ENCODE measurements around the gene TMPRSS9.

The TMPRSS9 gene

GRCh38 chr19:2375353-2376121 lies 15.5 kb downstream of the TMPRSS9 start:
- no peak for TF ChIP-seq CTCF (IDR thresholded peaks at IDR 0.05)
- no peak overlapping the region for H2AFZ ChIP-seq

GRCh38 chr19:2376784-2377519 lies 16.9 kb downstream of the TMPRSS9 start:
- Histone ChIP-seq H3K79me2 (no peaks in the 10 kb centered on the region), H3K9ac (no peak overlapping the region), H3K4me2 (ENCODE audit: low read length) (no peak overlapping the region), H3K4me3 (ENCODE audit: low read depth, low read length) (no peak overlapping the region), H3K27me3 (ENCODE audit: control insufficient read depth, insufficient read depth, low read length) (no peaks in the 10 kb centered on the region), H2AFZ (no peak overlapping the region), H3K36me3 (ENCODE audit: control insufficient read depth, insufficient read depth, low read length) (no peaks in the 10 kb centered on the region), H3K27ac (no peak overlapping the region), H3K4me1 (peaks cover 8% of the 10 kb centered on the region), H3K9me3 (ENCODE audit: control insufficient read depth, low read length) (no peaks in the 10 kb centered on the region)
- no peak for TF ChIP-seq CTCF (IDR thresholded peaks at IDR 0.05)

More at GRCh38 chr19:2375353-2376121, 15.5 kb downstream of the TMPRSS9 start:
- H3K27ac ChIP-seq, result no peak overlapping the region
- no peak overlapping the region for H3K9ac ChIP-seq
- H3K4me3 ChIP-seq (ENCODE audit: low read depth, low read length), result no peak overlapping the region
- no peaks in the 10 kb centered on the region for H3K27me3 ChIP-seq (ENCODE audit: control insufficient read depth, insufficient read depth, low read length)
- no peaks in the 10 kb centered on the region for H3K4me1 ChIP-seq
- no peak overlapping the region for H3K4me2 ChIP-seq (ENCODE audit: low read length)
- H3K36me3 ChIP-seq (ENCODE audit: control insufficient read depth, insufficient read depth, low read length), result no peaks in the 10 kb centered on the region
- no peaks in the 10 kb centered on the region for H3K9me3 ChIP-seq (ENCODE audit: control insufficient read depth, low read length)
- no peaks in the 10 kb centered on the region for H3K79me2 ChIP-seq

- no peak for TF ChIP-seq CTCF (IDR thresholded peaks at IDR 0.05)
- Histone ChIP-seq H3K4me1 (peaks cover 8% of the 10 kb centered on the region), H3K79me2 (no peaks in the 10 kb centered on the region), H3K36me3 (ENCODE audit: control insufficient read depth, insufficient read depth, low read length) (no peaks in the 10 kb centered on the region), H3K9ac (no peak overlapping the region), H3K4me2 (ENCODE audit: low read length) (no peak overlapping the region), H2AFZ (no peak overlapping the region), H3K27ac (no peak overlapping the region), H3K9me3 (ENCODE audit: control insufficient read depth, low read length) (no peaks in the 10 kb centered on the region), H3K4me3 (ENCODE audit: low read depth, low read length) (no peak overlapping the region), H3K27me3 (ENCODE audit: control insufficient read depth, insufficient read depth, low read length) (no peaks in the 10 kb centered on the region)
Measured at GRCh38 chr19:2380567-2380966, 20.5 kb downstream of the TMPRSS9 start.

GRCh38 chr19:2381148-2381820 lies 21.2 kb downstream of the TMPRSS9 start:
- Histone ChIP-seq H3K9ac (no peak overlapping the region), H3K27ac (no peak overlapping the region)

More at GRCh38 chr19:2381148-2381820, 21.2 kb downstream of the TMPRSS9 start:
- no peak overlapping the region for H3K4me3 ChIP-seq (ENCODE audit: low read depth, low read length)
- no peaks in the 10 kb centered on the region for H3K27me3 ChIP-seq (ENCODE audit: control insufficient read depth, insufficient read depth, low read length)
- no peaks in the 10 kb centered on the region for H3K36me3 ChIP-seq (ENCODE audit: control insufficient read depth, insufficient read depth, low read length)
- no peaks in the 10 kb centered on the region for H3K9me3 ChIP-seq (ENCODE audit: control insufficient read depth, low read length)
- H3K4me2 ChIP-seq (ENCODE audit: low read length), result peak overlapping the region; percentile 1
- no peak overlapping the region for H2AFZ ChIP-seq
- no peaks in the 10 kb centered on the region for H3K79me2 ChIP-seq
- TF ChIP-seq CTCF (IDR thresholded peaks at IDR 0.05), result no peak
- H3K4me1 ChIP-seq, result peaks cover 8% of the 10 kb centered on the region
